Glutamatergic neuron (in vitro differentiated cells): Measurements from ENCODE around the gene EHD2. TPM values are rescaled to one million over a fixed set of nuclear protein-coding genes. Genes with fewer than 3 reads are reported as not detected.

Experiments used
- DNase-seq: peaks from one replicate; pipeline ENCODE4 v3.0.0; 2022
- H3K27ac Mint-ChIP-seq: one replicate; pipeline ENCODE4 v1.8.0; 2020; ENCODE audit warnings: mild to moderate bottlenecking, mixed read lengths, inconsistent platforms; ENCODE audit not compliant: unreplicated experiment
- H3K27me3 Mint-ChIP-seq: one replicate; pipeline ENCODE4 v1.8.0; 2020; ENCODE audit warnings: mild to moderate bottlenecking, moderate library complexity, mixed read lengths, inconsistent platforms; ENCODE audit not compliant: unreplicated experiment
- H3K36me3 Mint-ChIP-seq: one replicate; pipeline ENCODE4 v1.8.0; 2020; ENCODE audit warnings: mild to moderate bottlenecking, mixed read lengths, inconsistent platforms; ENCODE audit not compliant: unreplicated experiment
- H3K4me1 Mint-ChIP-seq: one replicate; pipeline ENCODE4 v1.8.0; 2020; ENCODE audit warnings: mild to moderate bottlenecking, low read depth, mixed read lengths, inconsistent platforms; ENCODE audit not compliant: unreplicated experiment
- H3K4me3 Mint-ChIP-seq: one replicate; pipeline ENCODE4 v1.8.0; 2020; ENCODE audit warnings: mild to moderate bottlenecking, mixed read lengths, inconsistent platforms; ENCODE audit not compliant: unreplicated experiment
- H3K9me3 Mint-ChIP-seq: one replicate; pipeline ENCODE4 v1.8.0; 2020; ENCODE audit warnings: mild to moderate bottlenecking, moderate library complexity, mixed read lengths, inconsistent platforms; ENCODE audit not compliant: unreplicated experiment
- CTCF ChIP-seq: fragments of 200-600 bp; sonication (generic); IDR thresholded peaks from one replicate; pipeline ENCODE4 v1.5.0; 2021; ENCODE audit not compliant: partially characterized antibody, unreplicated experiment
- total RNA-seq: library from RNA; stranded (reverse); fragmentation: NEBNext Ultra II Directional; extraction: Animal tissue kit (Norgen Biotek cat#: 25700); gene quantifications from one replicate; pipeline ENCODE4 v1.2.1, GENCODE V29; 2021; ENCODE audit not compliant: unreplicated experiment

Gene EHD2
- total RNA-seq, 1 donor from 2014 or later, result 7.6 TPM

GRCh38 chr19:47765523-47766358 is 52.5 kb downstream of the EHD2 start:
- peak; percentile 81 for TF ChIP-seq CTCF
- Mint-ChIP-seq H3K4me3 (no peak overlapping the region), H3K27me3 (peaks cover 7% of the 10 kb centered on the region), H3K4me1 (no peaks in the 10 kb centered on the region), H3K9me3 (peaks cover 2% of the 10 kb centered on the region), H3K36me3 (no peaks in the 10 kb centered on the region), H3K27ac (peak overlapping the region; percentile 46)
- peak; percentile 88 for DNase-seq

DNA sequence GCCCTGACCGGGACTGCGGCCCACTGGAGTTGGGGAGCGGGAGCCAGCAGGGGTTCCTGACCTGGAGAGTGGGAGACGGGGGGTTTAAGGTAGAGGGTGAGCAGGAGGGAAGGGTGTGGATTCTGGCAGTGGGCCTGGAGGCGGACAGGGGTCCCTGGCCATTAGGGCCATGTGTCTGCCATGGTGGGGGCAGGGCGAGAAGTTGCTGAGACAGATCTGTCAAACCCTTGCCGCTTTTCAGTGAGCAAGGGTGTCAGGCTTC is 53.1 kb downstream of the EHD2 start:
- TF ChIP-seq CTCF, result no peak
- H3K9me3 Mint-ChIP-seq, result peaks cover 2% of the 10 kb centered on the region
- no peak overlapping the region for H3K27ac Mint-ChIP-seq
- DNase-seq, result no peak
- no peaks in the 10 kb centered on the region for H3K36me3 Mint-ChIP-seq
- H3K4me3 Mint-ChIP-seq, result no peak overlapping the region
- H3K27me3 Mint-ChIP-seq, result peaks cover 7% of the 10 kb centered on the region
- H3K4me1 Mint-ChIP-seq, result no peaks in the 10 kb centered on the region

- Mint-ChIP-seq H3K4me1 (no peaks in the 10 kb centered on the region), H3K27ac (no peak overlapping the region), H3K36me3 (no peaks in the 10 kb centered on the region), H3K27me3 (peaks cover 7% of the 10 kb centered on the region), H3K9me3 (peaks cover 2% of the 10 kb centered on the region), H3K4me3 (no peak overlapping the region)
- no peak for DNase-seq
- no peak for TF ChIP-seq CTCF
These were observed 53.4 kb downstream of the EHD2 start for GRCh38 chr19:47766670-47767069.

GRCh38 chr19:47767349-47767748 is 54.1 kb downstream of the EHD2 start:
- no peaks in the 10 kb centered on the region for H3K4me1 Mint-ChIP-seq

More at GRCh38 chr19:47767349-47767748, 54.1 kb downstream of the EHD2 start:
- TF ChIP-seq CTCF, result no peak
- Mint-ChIP-seq H3K4me3 (no peak overlapping the region), H3K9me3 (peaks cover 2% of the 10 kb centered on the region), H3K27me3 (peaks cover 7% of the 10 kb centered on the region), H3K36me3 (no peaks in the 10 kb centered on the region), H3K27ac (no peak overlapping the region)
- DNase-seq, result no peak
